HUES6 (cell line): ENCODE results near the gene TUBB4B.

Experiments used
- H3K27ac ChIP-seq: 2 replicates; pipeline ENCODE4 v1.7.0; 2013; ENCODE audit warnings: low read depth, mild to moderate bottlenecking, low read length, inconsistent platforms
- H3K27me3 ChIP-seq: 2 replicates; pipeline ENCODE4 v1.6.1; 2013; ENCODE audit warnings: low read length; ENCODE audit not compliant: control insufficient read depth, insufficient read depth
- H3K36me3 ChIP-seq: 2 replicates; pipeline ENCODE4 v1.6.1; 2013; ENCODE audit warnings: low read length; ENCODE audit not compliant: control insufficient read depth, insufficient read depth
- H3K4me1 ChIP-seq: 2 replicates; pipeline ENCODE4 v1.6.1; 2013; ENCODE audit warnings: low read length; ENCODE audit not compliant: control insufficient read depth, insufficient read depth
- H3K4me3 ChIP-seq: 2 replicates; pipeline ENCODE4 v1.5.1; 2013; ENCODE audit warnings: low read depth, low read length
- H3K9ac ChIP-seq: one replicate; pipeline ENCODE4 v1.6.1; 2013; ENCODE audit warnings: mild to moderate bottlenecking, low read length
- H3K9me3 ChIP-seq: 2 replicates; pipeline ENCODE4 v1.6.1; 2013; ENCODE audit warnings: low read depth, low read length; ENCODE audit not compliant: control insufficient read depth, insufficient read depth

Gene TUBB4B

GRCh38 chr9:137263506-137263905, 22.4 kb downstream of the TUBB4B start:
- H3K36me3 ChIP-seq, result peaks cover 59% of the 10 kb centered on the region
- no peaks in the 10 kb centered on the region for H3K27me3 ChIP-seq
- no peak overlapping the region for H3K27ac ChIP-seq
- H3K4me1 ChIP-seq, result no peaks in the 10 kb centered on the region
- no peak overlapping the region for H3K9ac ChIP-seq
- H3K9me3 ChIP-seq, result no peaks in the 10 kb centered on the region
- H3K4me3 ChIP-seq, result no peak overlapping the region

GRCh38 chr9:137264067-137264466, 23.0 kb downstream of the TUBB4B start:
- Histone ChIP-seq H3K9ac (no peak overlapping the region), H3K27me3 (no peaks in the 10 kb centered on the region), H3K36me3 (peaks cover 59% of the 10 kb centered on the region), H3K27ac (no peak overlapping the region), H3K4me1 (no peaks in the 10 kb centered on the region), H3K4me3 (no peak overlapping the region), H3K9me3 (no peaks in the 10 kb centered on the region)

- Histone ChIP-seq H3K27ac (no peak overlapping the region), H3K4me1 (no peaks in the 10 kb centered on the region), H3K36me3 (peaks cover 66% of the 10 kb centered on the region), H3K4me3 (no peak overlapping the region), H3K9ac (no peak overlapping the region), H3K27me3 (no peaks in the 10 kb centered on the region), H3K9me3 (no peaks in the 10 kb centered on the region)
Measured at GRCh38 chr9:137265496-137266161, 24.5 kb downstream of the TUBB4B start.

GRCh38 chr9:137266162-137266527, 25.1 kb downstream of the TUBB4B start:
- Histone ChIP-seq H3K9me3 (no peaks in the 10 kb centered on the region), H3K27ac (no peak overlapping the region), H3K9ac (no peak overlapping the region), H3K4me3 (no peak overlapping the region), H3K4me1 (no peaks in the 10 kb centered on the region), H3K36me3 (peaks cover 69% of the 10 kb centered on the region), H3K27me3 (no peaks in the 10 kb centered on the region)

- H3K9me3 ChIP-seq, result no peaks in the 10 kb centered on the region
- no peak overlapping the region for H3K9ac ChIP-seq
- H3K27ac ChIP-seq, result no peak overlapping the region
- no peaks in the 10 kb centered on the region for H3K27me3 ChIP-seq
- no peaks in the 10 kb centered on the region for H3K4me1 ChIP-seq
- H3K36me3 ChIP-seq, result peaks cover 72% of the 10 kb centered on the region
- H3K4me3 ChIP-seq, result no peak overlapping the region
Measured at GRCh38 chr9:137266585-137267453, 25.7 kb downstream of the TUBB4B start.

GRCh38 chr9:137267933-137268355, 26.9 kb downstream of the TUBB4B start:
- H3K4me1 ChIP-seq, result no peaks in the 10 kb centered on the region
- H3K9me3 ChIP-seq, result no peaks in the 10 kb centered on the region
- no peak overlapping the region for H3K9ac ChIP-seq
- no peak overlapping the region for H3K27ac ChIP-seq
- no peaks in the 10 kb centered on the region for H3K27me3 ChIP-seq
- peaks cover 78% of the 10 kb centered on the region for H3K36me3 ChIP-seq
- no peak overlapping the region for H3K4me3 ChIP-seq

GRCh38 chr9:137268538-137269201, 27.6 kb downstream of the TUBB4B start:
- Histone ChIP-seq H3K27ac (no peak overlapping the region), H3K9me3 (no peaks in the 10 kb centered on the region), H3K4me1 (peaks cover 3% of the 10 kb centered on the region; the same call in 1 of the 2 replicates)

GRCh38 chr9:137269231-137269772, 28.2 kb downstream of the TUBB4B start:
- H3K9ac ChIP-seq, result no peak overlapping the region
- peaks cover 3% of the 10 kb centered on the region; the same call in 1 of the 2 replicates for H3K4me1 ChIP-seq
- no peaks in the 10 kb centered on the region for H3K9me3 ChIP-seq
- no peak overlapping the region for H3K27ac ChIP-seq
- H3K27me3 ChIP-seq, result no peaks in the 10 kb centered on the region
- peaks cover 75% of the 10 kb centered on the region for H3K36me3 ChIP-seq
- no peak overlapping the region for H3K4me3 ChIP-seq

More at GRCh38 chr9:137268538-137269201, 27.6 kb downstream of the TUBB4B start:
- peaks cover 77% of the 10 kb centered on the region for H3K36me3 ChIP-seq
- no peak overlapping the region for H3K4me3 ChIP-seq
- H3K9ac ChIP-seq, result no peak overlapping the region
- H3K27me3 ChIP-seq, result no peaks in the 10 kb centered on the region

GRCh38 chr9:137270929-137271695, 30.0 kb downstream of the TUBB4B start:
- Histone ChIP-seq H3K27me3 (no peaks in the 10 kb centered on the region), H3K27ac (no peak overlapping the region), H3K36me3 (peaks cover 61% of the 10 kb centered on the region)

GRCh38 chr9:137271696-137272076, 30.6 kb downstream of the TUBB4B start:
- Histone ChIP-seq H3K9ac (no peak overlapping the region), H3K27ac (no peak overlapping the region), H3K4me1 (peaks cover 21% of the 10 kb centered on the region), H3K36me3 (peaks cover 55% of the 10 kb centered on the region), H3K4me3 (no peak overlapping the region), H3K9me3 (no peaks in the 10 kb centered on the region), H3K27me3 (no peaks in the 10 kb centered on the region)

More at GRCh38 chr9:137270929-137271695, 30.0 kb downstream of the TUBB4B start:
- H3K4me1 ChIP-seq, result peaks cover 16% of the 10 kb centered on the region; the same call in 1 of the 2 replicates
- no peak overlapping the region for H3K4me3 ChIP-seq
- H3K9ac ChIP-seq, result no peak overlapping the region
- no peaks in the 10 kb centered on the region for H3K9me3 ChIP-seq
